K562 (cell line): ENCODE results near the gene TCF20.

Experiments used
- ATF6 ChIP-seq: sonication (generic); formaldehyde crosslinking; IDR thresholded peaks from 2 replicates; pipeline ENCODE4 v1.4.0; 2020; ENCODE audit warnings: mild to moderate bottlenecking, missing genetic modification reagents
- ATF7 ChIP-seq: fragments of 450-650 bp; IDR thresholded peaks from 2 replicates; pipeline ENCODE4 v1.7.1; 2014; ENCODE audit warnings: mild to moderate bottlenecking, moderate library complexity
- CHCHD3 ChIP-seq: fragments of 250-450 bp; sonication (Bioruptor Pico); IDR thresholded peaks from 2 replicates; pipeline ENCODE4 v2.1.2; 2022; ENCODE audit warnings: mild to moderate bottlenecking
- CTCF ChIP-seq, 3 experiments: IDR thresholded peaks in 2 of 3; conservative IDR thresholded peaks in 1 of 3; 2 replicates each; pipeline ENCODE4 v1.5.1; 2011 to 2012; ENCODE audit warnings: low read length in 3 of 3, mild to moderate bottlenecking in 3 of 3, control low read depth in 2 of 3, improper control_type of control experiment in 1 of 3, inconsistent platforms in 1 of 3, low read depth in 1 of 3, mixed read lengths in 1 of 3, moderate library complexity in 1 of 3; ENCODE audit not compliant: insufficient read depth in 2 of 3
- E2F6 ChIP-seq, 2 experiments: IDR thresholded peaks; 2 replicates each; pipeline ENCODE4 v1.6.1; 2011; ENCODE audit warnings: borderline replicate concordance in 1 of 2, control low read depth in 1 of 2, low read depth in 1 of 2, low read length in 1 of 2, mild to moderate bottlenecking in 1 of 2, mixed read lengths in 1 of 2, moderate library complexity in 1 of 2; ENCODE audit not compliant: insufficient read depth in 1 of 2, insufficient read length in 1 of 2, poor library complexity in 1 of 2, severe bottlenecking in 1 of 2; ENCODE audit errors: extremely low read depth in 1 of 2
- FOSL1 ChIP-seq: fragments of 200-800 bp; sonication (Bioruptor generic); conservative IDR thresholded peaks from 2 replicates; pipeline ENCODE4 v1.6.1; 2016; ENCODE audit warnings: missing genetic modification characterization, missing compliant biosample characterization
- HMG20A ChIP-seq: fragments of 450-650 bp; formaldehyde crosslinking; conservative IDR thresholded peaks from 2 replicates; pipeline ENCODE4 v1.4.0; 2020; ENCODE audit warnings: mild to moderate bottlenecking, mixed read lengths
- KLF16 ChIP-seq: IDR thresholded peaks from 2 replicates; pipeline ENCODE4 v1.6.1; 2016; ENCODE audit warnings: antibody characterized with exemption
- SMARCA4 ChIP-seq: fragments of 450-650 bp; IDR thresholded peaks from 2 replicates; pipeline ENCODE4 v1.6.1; 2016
- ZNF274 ChIP-seq: IDR thresholded peaks from 2 replicates; pipeline ENCODE4 v1.6.1; 2011; ENCODE audit warnings: low read depth, mild to moderate bottlenecking, low read length, moderate library complexity, borderline replicate concordance
- ZNF384 ChIP-seq: IDR thresholded peaks from 2 replicates; pipeline ENCODE4 v1.6.1; 2012; ENCODE audit warnings: low read depth, low read length, improper control_type of control experiment
- ZNF717 ChIP-seq: fragments of 250-450 bp; sonication (Bioruptor Pico); IDR thresholded peaks from 2 replicates; pipeline ENCODE4 v1.5.0; 2021
- TF ChIP-seq, protein P1 (sequence below): sonication (generic); formaldehyde crosslinking; IDR thresholded peaks from 2 replicates; pipeline ENCODE4 v1.8.1; 2023; ENCODE audit warnings: mild to moderate bottlenecking, missing genetic modification reagents

- TF ChIP-seq KLF16 (no peak), CHCHD3 (CRISPR knock-in tag) (no peak), ZNF717 (CRISPR knock-in tag) (no peak), ZNF274 (no peak), ATF6 (no peak), CTCF (IDR thresholded peaks at IDR 0.05 in 2 of 3, conservative IDR thresholded peaks at IDR 0.05 in 1 of 3; ENCODE audit: insufficient read depth in 2 of 3, low read depth in 1 of 3, low read length in 3 of 3) (no peak), SMARCA4 (no peak), ZNF384 (no peak), HMG20A (no peak), FOSL1 (tag) (no peak), E2F6 (IDR thresholded peaks at IDR 0.05; ENCODE audit: borderline replicate concordance in 1 of 2, extremely low read depth in 1 of 2, insufficient read depth in 1 of 2, insufficient read length in 1 of 2, low read depth in 1 of 2, low read length in 1 of 2, poor library complexity in 1 of 2, severe bottlenecking in 1 of 2) (no peak), ATF7 (no peak)
- TF ChIP-seq, protein P1, sequence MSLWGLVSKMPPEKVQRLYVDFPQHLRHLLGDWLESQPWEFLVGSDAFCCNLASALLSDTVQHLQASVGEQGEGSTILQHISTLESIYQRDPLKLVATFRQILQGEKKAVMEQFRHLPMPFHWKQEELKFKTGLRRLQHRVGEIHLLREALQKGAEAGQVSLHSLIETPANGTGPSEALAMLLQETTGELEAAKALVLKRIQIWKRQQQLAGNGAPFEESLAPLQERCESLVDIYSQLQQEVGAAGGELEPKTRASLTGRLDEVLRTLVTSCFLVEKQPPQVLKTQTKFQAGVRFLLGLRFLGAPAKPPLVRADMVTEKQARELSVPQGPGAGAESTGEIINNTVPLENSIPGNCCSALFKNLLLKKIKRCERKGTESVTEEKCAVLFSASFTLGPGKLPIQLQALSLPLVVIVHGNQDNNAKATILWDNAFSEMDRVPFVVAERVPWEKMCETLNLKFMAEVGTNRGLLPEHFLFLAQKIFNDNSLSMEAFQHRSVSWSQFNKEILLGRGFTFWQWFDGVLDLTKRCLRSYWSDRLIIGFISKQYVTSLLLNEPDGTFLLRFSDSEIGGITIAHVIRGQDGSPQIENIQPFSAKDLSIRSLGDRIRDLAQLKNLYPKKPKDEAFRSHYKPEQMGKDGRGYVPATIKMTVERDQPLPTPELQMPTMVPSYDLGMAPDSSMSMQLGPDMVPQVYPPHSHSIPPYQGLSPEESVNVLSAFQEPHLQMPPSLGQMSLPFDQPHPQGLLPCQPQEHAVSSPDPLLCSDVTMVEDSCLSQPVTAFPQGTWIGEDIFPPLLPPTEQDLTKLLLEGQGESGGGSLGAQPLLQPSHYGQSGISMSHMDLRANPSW (CRISPR knock-in tag), result no peak
These were observed 47.5 kb upstream of the TCF20 start for GRCh38 chr22:42317691-42318547.
